COLO668 (cell line): Measurements from ENCODE around the gene SVBP.
"Not testable (repeated sequence)": the region's sequence is repeated elsewhere in the genome, so short reads cannot be mapped to it uniquely, and the experiment has no call there.

Source experiments
- DNase-seq: peaks from one replicate; lab custom pipeline; 2025; ENCODE audit not compliant: unreplicated experiment; lab: John Stamatoyannopoulos, UW

SVBP gene

DNA sequence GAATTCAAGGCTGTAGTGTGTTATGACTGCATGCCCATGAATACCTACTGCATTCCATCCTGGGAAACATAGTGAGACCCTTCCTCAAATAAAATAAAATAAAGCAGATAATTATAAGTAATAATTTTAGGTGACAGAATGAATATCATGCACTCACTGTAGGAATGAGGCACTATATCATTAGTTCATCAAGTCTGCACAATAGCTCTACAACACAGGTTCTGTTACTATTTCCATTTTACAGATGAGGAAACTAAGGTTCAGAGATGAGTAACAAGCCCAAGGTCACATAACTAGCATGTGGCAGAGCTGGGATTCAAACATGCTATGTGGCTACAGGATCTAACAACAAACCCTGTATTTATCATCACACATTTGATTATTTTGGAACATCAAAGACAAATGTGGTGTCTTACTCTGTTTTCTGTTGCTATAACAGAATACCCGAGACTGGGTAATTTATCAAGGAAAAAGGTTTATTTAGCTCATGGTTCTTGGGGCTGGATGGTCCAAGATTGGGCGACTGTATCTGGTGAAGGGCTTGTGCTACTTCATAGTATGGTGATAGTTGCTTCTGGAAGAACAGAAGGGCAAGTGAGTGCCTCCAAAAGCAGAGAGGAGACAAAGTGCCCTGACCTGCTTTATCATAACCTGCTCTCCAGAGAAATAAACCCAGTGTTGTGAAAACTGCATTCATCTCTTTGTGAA lies 24.4 kb upstream of the SVBP start:
- DNase-seq = no peak

DNA sequence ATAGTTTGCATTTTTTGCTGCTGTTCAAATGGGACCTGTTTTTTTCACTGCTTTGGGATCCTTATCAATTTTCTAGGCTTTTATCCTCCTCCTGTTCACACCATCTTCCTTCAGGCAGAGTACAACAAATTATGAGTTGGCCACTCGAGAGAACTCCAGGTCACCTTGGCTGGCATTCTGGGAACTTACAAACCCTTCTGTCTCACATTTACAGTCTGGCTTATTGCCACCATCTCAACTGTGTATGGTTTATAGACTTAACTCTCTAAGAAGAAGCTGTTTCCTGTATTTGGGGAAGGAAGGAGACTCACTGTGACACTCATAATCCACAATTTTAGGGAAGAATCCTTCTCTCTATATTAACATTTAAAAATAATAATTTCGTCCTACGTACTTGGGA lies 23.8 kb upstream of the SVBP start:
- DNase-seq = no peak

DNA sequence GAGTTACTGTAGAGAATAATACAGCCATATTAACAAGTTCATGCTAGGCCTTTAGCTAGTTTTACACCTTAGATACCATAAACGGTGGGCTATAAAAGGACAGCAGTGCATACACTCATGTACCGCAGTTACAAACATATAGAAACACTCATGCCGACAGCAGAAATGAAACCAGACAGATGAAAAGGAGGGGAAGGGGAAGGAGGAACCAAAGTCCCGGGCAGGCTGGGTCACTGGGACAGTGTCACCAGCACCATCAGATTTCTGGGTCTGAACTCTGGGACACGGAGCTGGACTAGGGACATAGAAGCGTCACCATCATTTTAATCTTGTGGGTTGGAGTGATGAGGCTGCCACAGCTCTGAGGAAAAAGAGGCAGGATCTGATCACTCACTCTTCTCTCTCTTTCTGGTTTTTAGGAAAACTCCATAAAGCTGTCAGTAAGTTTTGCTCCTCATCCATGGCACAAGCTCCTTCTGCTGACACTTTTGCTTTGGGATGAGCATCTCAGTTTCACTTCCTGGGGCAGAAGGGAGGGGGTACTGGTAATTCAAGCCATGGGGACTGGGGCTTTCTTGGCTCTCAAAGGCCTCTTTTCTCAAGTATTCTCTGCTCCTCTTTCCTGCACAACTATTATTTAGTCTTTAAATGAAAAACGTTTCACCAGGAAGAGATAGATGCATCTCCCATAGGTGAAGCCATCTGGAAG lies 21.4 kb upstream of the SVBP start:
- no peak for DNase-seq

DNA sequence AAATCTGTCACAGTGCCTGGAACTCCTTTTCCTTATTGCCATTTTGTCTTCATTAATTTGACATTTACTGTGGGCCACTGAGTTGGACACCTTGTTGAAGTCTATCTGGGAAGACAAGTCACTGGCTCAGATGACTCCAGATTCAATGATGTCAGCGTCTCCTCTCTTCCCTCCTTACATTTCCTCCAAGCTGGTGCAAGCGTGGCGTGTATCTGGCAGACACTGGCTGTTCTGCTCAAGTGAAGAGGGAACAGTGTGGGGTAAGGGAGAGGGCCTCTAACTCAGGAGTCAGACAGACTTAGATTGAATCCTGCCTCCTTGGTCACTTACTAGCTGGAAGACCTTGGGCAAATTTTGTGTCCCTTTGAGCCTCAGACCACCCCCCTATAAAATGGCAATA lies 20.5 kb upstream of the SVBP start:
- DNase-seq = no peak

DNA sequence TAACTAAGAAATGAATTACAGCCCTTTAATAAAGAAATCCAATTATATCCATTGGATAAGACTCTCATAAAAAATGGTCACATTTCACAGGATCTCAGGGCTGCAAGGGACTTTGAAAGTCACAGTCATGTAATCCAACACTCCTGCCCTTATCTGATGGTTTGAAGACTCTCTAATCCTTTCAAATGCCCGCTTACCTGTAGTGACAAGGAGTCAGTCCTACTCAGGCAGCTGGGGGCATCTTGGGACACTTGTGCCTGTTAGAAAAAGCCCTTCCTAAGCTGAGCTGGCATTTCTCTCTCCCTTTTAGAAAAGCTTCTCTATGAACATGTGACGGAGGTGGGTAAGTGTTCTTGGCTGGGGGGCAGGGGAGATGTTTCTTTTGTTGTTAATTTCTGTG lies 18.2 kb upstream of the SVBP start:
- DNase-seq = no peak

DNA sequence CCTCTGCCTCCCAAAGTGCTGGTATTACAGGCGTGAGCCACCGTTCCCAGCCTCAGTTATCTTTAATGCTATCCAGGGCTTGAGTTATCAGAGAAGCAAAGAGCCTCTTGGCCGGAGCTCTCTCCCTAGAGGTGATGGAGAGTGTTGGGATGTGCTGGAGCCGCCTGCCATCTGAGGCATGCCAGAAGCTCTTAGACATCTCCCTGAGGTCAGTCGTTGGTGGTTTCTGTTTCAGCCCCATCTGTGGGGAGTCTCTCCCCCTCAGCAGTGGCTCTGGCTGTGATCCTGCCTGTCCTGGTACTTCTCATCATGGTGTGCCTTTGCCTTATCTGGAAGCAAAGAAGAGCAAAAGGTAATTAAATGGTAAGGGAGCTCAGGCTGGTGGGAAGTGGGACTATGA lies 17.6 kb upstream of the SVBP start:
- DNase-seq = no peak

DNA sequence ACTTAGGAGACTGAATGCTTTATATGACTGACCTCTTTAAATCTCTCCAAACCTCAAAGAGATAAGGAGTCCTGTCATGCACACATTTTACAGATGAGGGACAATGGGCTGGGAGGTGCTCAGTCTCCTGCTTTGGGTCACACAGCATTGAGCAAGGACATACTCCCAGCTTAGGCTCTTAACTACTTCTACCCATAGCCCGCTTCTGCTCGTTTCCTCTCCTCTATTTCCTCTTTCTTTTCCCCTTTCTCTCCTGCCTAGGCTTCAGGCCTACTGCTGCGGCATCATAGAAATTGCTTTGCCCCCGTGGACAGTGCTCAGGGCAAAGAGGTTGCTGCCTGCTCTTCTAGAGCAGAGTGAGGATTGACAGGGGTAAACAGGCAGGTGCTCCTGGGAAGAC lies 16.8 kb upstream of the SVBP start:
- no peak for DNase-seq

DNA sequence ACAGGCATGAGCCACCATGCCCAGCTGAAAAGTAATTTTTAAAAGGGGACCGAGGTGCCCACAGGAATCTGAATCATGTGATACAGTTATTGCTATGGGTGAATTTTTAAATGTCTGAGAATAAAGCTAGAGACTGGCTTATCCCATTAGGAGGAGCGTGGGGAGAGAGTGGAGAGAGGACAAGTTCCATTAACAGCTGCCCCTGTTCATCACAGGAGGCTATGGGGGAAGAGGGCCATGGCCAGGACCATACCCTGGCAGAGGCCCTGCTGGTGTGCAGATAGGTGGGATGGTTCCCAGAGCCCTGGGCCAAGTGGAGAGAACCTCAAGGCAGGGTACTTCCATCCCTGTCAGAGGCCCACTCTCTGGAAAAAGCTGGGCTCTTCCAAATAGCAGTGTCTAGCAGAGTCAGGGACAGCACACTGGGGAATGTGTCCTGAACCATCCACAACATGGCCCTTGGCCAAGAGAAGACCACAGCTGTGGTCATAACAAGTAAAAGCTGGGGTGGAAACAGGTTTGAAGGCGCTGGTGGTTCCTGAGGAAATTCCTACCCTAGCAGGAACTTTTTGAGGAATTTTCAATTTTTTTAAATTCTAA lies 15.5 kb upstream of the SVBP start:
- no peak for DNase-seq

DNA sequence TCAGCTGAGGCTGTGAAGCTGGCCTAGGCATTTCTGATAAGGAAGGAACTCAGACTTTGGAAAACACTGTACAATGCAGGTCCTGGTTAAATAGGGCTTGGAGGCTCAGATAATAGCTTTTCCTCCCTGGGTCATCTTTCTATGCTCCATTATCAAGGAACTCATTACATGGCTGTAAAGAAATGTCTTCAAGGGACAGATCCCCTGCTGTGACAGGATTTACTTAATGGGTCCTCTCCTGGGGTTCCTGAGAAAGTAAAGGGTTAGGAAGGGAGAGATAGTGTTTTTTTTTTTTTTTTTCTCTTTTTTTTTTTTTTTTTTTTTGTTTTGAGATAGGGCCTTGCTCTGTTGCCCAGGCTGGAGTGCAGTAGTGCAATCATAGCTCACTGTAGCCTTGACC lies 14.1 kb upstream of the SVBP start:
- no peak for DNase-seq

DNA sequence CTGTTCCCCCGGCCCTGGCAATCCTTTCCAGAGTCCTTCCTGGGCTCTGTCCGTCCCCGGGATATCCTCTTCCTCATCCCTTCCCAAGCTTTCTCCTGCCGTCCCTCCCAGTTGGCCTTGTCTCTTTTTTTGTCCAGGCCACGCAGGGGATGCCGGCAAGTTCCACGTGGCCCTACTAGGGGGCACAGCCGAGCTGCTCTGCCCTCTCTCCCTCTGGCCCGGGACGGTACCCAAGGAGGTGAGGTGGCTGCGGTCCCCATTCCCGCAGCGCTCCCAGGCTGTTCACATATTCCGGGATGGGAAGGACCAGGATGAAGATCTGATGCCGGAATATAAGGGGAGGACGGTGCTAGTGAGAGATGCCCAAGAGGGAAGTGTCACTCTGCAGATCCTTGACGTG lies 13.4 kb upstream of the SVBP start:
- DNase-seq = no peak

DNA sequence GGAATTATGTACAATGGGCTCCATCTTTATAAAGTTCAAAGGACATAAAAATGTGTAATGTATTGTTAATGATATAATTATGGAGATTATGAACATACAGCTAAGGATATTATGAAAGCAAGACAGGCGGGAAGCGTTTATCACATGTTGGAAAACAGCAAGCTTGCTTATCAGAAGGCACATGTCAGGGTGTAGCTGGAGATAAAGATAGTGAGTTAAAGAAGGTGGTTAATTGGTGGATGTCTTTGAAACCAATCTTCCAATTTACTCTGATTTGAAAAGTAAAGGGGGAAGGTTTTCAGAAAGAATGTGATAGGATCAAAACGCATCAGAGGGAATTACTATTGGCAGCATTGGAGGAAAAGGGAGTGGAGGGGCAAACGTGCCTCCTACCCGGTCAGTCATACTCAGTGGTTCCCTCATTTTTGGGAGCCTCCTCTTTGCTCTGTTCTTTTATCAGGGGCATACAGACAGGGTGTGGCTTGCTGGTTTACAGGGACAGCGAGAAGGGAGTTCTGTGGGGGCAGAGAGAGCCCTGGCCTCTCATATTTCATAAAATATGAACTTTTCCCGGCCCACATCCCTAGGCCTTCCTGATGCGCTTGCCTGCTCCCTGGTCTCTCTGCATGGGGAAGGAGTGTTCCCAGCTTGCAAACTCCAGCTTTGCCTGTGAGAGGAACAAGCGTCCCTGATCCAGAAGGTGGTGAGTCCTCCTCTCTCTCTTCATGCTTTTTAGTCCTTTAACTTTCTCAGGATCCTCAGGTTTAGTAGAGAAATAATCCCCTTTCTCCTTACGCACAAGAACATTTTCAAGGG lies 8.0 kb upstream of the SVBP start:
- no peak for DNase-seq

DNA sequence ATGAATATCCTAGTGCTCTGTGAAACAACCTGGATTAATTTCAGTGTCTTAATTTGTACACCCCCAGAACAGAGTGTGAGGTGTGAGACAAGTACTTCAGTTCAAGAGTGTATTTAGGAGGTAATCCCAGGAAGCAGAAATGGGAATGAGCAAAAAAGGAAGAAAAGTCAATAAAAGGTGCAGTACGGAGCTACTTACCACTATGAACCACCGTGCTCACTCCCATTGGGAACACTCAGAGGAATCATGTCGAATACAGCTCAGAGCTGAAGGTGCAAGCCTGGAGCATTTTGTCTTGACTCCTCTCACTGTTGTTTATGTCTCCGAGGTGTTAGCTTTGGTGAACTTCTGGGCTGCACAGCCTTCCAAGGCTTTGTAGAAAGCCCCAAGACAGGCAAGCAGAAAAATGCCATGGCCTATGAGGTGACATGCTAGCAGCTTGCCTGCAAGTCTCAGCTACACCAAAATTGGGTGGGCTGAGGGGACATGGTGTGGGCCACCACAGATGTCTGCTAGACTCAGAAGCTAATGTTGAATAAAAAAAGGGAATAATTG lies 7.4 kb upstream of the SVBP start:
- no peak for DNase-seq

DNA sequence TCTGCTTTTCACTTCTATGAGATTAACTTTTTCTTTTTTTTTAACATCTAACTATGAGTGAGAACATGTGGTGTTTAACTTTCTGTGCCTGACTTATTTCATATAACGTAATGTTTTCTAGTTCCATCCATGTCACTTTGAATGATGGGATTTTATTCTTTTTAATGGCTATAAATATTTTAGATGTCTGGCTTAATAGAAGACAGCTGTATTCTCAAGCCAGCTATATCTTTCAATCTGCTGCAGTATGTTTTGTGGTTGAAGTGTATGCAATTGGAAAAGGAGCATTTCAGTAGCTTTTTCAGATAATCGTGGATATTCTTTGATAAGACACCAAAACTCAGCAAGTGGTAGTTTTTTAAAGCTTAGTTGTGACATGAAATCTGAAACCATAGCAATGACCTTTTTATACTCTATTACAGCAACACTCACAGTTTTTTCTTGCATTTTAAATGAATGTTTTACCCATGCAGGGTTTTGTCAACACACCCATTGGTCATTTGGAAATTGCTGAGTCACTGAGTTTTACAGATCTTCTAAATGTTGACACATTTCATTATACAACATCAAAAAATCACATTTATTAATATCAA lies 5.7 kb upstream of the SVBP start:
- no peak for DNase-seq

DNA sequence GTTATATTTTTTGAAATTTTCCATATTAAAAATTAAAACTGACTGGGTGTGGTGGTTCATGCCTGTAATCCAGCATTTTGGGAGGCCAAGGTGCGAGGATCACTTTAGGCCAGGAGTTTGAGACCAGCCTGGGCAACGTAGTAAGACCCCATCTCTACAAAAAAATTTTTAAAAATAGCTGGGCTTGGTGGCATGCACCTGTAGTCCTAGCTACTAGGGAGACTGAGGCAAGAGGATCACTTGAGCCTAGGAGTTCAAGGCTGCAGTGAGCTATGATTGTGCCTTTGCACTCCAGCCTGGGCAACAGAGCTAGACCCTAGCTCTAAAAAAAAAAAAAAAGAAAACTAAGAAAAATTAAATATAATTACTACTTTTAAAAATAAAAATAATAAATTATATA lies 4.5 kb upstream of the SVBP start:
- DNase-seq = no peak

DNA sequence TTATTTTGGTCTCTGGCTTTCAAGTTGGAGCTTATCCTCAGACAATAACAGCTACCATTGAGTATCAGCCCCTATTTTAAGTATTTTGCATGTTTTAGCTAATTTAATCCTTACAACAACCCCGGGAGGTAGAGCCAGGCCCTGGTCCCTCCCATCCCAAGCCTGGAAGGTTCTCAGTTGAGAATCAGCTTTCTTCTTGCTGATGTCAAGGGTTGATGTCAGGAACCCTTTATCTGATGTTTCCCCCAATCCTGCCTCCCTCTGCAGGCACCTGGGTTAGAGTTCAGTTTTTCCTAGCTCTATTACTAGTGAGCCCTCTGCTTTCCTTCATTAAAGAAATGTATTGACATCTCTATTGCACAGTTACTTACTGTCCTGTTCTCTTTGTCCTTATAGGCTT lies 3.6 kb upstream of the SVBP start:
- no peak for DNase-seq

DNA sequence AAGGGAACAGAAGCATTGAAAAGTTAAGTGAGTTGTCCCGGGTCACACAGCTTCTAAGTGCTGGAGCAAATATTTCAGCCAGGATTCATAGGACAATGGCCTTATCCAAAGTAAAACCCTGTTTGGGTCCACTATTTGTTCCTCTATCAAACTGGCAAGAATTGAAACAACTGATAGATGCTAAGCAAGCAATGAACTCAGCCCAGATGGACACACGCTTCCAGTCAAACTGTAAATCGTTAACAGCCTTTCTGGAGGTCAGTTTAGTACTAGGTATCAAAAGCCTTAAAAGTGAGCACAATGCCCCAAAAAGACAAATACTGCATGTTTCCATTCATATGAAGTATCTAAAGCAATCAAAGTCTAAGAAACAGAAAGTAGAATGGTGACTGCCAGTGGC lies 779 bp upstream of the SVBP start:
- DNase-seq = no peak

DNA sequence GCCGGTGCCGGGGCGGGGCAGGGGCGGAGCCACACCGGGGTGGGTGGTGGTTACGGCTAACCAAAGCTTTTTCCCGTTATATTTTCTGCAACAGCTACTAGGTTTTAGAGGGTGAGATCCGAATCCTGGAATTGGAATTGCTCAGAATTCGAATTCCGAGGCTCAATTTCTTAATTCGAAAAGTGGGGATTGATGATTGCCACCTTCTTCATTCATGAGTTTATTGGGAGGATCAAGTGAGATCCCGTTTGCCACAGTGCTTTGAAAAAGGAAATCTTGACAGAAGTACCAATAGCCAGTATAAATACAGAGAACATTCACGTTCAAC lies 207 bp upstream of the SVBP start:
- no peak for DNase-seq

DNA sequence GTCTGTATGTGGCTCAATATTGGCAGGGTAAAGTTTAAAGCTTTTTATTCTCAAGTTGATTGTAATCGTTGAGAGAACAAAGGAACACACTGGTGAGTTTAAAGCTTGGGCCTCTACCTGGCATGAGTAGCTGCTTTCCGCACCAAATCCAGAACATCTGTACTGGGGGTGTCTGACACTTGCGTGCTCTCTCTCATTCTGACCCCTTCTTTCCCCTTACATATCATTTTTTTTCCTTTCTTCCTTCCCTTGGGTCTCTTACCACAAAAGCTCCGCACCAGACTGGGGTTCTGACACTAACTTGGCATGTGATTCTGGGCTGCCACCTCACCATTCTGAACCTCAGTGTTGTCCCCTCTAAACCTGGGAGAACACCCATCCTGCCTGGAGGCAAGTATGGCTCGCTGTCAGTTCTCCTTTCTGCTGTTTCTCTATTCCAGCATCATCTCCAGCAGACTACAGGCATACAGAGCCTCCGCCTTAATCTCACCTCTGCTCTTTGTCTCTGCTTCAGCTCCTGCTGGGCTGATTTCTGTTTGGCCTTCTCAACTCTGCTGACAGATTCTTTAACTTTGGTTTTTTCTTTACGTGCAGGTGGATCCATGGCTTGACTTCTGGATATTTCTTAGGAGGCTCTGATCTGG lies 1.1 kb downstream of the SVBP start:
- peak; percentile 52 for DNase-seq

DNA sequence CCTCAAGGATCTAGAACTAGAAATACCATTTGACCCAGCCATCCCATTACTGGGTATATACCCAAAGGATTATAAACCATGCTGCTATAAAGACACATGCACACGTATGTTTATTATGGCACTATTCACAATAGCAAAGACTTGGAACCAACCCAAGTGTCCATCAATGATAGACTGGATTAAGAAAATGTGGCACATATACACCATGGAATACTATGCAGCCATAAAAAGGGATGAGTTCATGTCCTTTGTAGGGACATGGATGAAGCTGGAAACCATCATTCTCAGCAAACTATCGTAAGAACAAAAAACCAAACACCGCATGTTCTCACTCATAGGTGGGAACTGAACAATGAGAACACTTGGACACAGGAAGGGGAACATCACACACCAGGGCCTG lies 2.4 kb downstream of the SVBP start:
- DNase-seq = not testable (repeated sequence)

DNA sequence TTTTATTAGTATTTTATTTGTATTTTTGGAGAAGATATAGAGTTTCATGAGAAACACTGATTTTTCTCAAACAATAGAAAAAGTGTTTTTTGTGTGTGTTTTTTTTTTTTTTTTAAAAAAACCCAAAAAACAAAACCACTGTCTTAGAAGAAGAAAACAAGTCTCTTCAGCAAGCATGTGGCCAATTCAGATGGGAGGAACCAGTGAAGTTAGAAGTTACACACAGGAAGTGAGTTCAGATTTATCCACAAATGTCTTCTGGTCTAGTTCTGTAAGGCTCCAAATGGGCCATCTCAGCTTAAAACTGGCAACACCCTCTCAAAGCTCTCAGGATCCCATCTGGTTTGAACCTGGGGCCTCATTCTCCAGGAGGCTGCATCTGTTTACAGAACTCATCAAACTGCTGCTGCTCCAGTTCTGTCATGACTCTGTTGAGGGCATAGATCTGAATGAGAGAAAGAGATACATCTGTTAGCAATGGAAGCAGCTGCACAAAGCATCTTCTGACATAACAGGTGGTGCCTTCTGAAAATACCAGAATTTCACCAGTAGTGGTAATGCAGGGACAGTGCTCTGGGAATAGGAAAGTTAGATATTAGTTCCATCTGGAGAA lies 10.0 kb downstream of the SVBP start:
- no peak for DNase-seq
